Activated CD4-positive, alpha-beta T cell treated with anti-CD3 and anti-CD28 coated beads, Interleukin-2, amount 10 ng/mL, durations not matched to agents 7 days and 5 days (primary cell): ENCODE measurements around the gene SHOC1. TPM values are rescaled to one million over a fixed set of nuclear protein-coding genes. Genes with fewer than 3 reads are reported as not detected.

Source experiments
- total RNA-seq, 2 experiments: library from RNA; stranded (reverse); gene quantifications; one replicate each; pipeline ENCODE4 v1.2.3, GENCODE V29; 2021

Gene SHOC1
- total RNA-seq, 2 experiments from 2014 or later, result not detected

Other genes starting within 250 kb of the SHOC1 start
- under 1 TPM in 1 of 2 experiments, not detected in 1; 0.25 TPM for gene PTGR1, start 195.3 kb downstream of the SHOC1 start, total RNA-seq
- gene DNAJC25, start 163.6 kb downstream of the SHOC1 start, total RNA-seq, result 1 to 10 TPM; 3.2 to 4.7 TPM
- gene GNG10, start 133.3 kb downstream of the SHOC1 start, total RNA-seq, result 10 to 100 TPM; 18.0 to 19.3 TPM
- gene UGCG, start 101.9 kb upstream of the SHOC1 start, total RNA-seq, result 10 to 100 TPM; 21.8 to 23.2 TPM